ENCODE data around the gene FYCO1.

FYCO1 gene

DNA sequence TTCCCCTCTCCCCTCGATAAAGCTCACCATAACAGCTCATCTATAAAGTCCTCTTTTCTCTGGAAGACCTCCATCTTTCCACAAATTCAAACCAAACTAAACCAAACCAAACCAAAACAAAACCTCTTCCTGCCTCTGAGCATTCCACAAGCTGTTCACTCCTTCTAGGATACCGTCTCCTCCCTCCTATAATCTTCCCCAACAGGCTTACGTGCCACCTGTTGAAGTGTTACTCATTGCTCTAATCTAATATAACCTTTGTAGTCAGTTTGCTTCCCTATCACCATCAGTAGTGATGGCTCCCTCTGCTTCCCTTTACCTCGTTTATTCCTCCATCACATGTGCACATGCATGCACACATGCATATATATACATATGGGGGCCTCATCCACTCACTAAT, 122.0 kb downstream of the FYCO1 start:
- no peak for DNase-seq (ENCODE audit: low read depth, low spot score)
- Histone ChIP-seq H3K4me3 (no peak overlapping the region), H3K36me3 (ENCODE audit: insufficient read depth, low read length) (no peaks in the 10 kb centered on the region), H3K9me3 (ENCODE audit: low read depth, low read length) (no peaks in the 10 kb centered on the region), H3K27ac (no peak overlapping the region), H3K9ac (ENCODE audit: insufficient read length) (no peak overlapping the region)
- no peak for TF ChIP-seq FOXP2 (optimal IDR thresholded peaks at IDR 0.05; ENCODE audit: control extremely low read depth, extremely low read length, insufficient read depth)
- no peak for TF ChIP-seq POLR2AphosphoS5 (IDR thresholded peaks at IDR 0.05; ENCODE audit: borderline replicate concordance, low read depth, low read length)
- no peak for TF ChIP-seq EZH2 (IDR thresholded peaks at IDR 0.05)

DNA sequence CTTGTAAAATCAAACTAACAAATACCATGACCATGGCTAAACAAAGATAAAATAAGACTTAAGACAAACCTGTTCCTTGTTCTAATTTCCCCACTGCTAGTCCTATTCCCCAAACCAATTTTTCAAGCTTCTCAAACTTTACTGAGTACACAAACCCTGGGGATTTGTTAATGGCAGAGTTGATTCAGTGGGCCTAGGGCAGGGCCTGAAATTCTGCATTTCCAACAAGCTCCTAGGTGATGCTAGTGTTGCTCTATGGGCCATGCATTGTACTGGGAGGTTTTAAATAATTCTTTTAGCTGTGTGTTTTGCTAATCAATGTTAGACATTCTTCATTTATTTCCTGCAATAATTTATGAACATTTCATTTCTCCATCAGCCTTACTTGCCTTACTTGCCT, 122.6 kb downstream of the FYCO1 start:
- Histone ChIP-seq H3K4me3 (no peak overlapping the region), H3K27ac (no peak overlapping the region), H3K36me3 (ENCODE audit: insufficient read depth, low read length) (no peaks in the 10 kb centered on the region), H3K9ac (ENCODE audit: insufficient read length) (no peak overlapping the region), H3K9me3 (ENCODE audit: low read depth, low read length) (no peaks in the 10 kb centered on the region)
- TF ChIP-seq FOXP2 (optimal IDR thresholded peaks at IDR 0.05; ENCODE audit: control extremely low read depth, extremely low read length, insufficient read depth) = no peak
- TF ChIP-seq POLR2AphosphoS5 (IDR thresholded peaks at IDR 0.05; ENCODE audit: borderline replicate concordance, low read depth, low read length) = no peak
- TF ChIP-seq EZH2 (IDR thresholded peaks at IDR 0.05) = no peak
- no peak for DNase-seq (ENCODE audit: low read depth, low spot score)

DNA sequence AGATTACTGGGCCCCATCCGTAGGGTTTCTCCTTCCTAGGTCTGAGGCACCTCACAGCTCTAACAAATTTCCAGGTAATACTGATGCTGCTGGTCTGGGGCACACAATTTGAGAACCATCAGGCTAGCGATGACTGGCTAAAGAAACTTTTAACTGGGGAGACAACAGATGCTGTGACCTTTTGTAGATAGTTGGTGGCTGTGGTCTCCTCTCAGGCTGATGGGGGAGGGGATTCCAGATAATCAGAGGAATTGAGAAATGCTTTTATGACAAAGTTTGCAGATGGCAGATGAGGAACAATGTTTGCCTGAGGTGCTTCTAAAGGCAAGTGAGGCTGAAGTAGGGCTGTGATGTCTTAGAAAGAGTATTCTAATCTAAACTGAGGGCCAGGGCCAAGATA, 123.1 kb downstream of the FYCO1 start:
- H3K9ac ChIP-seq (ENCODE audit: insufficient read length) = no peak overlapping the region
- no peaks in the 10 kb centered on the region for H3K9me3 ChIP-seq (ENCODE audit: low read depth, low read length)
- H3K4me3 ChIP-seq = no peak overlapping the region
- H3K36me3 ChIP-seq (ENCODE audit: insufficient read depth, low read length) = no peaks in the 10 kb centered on the region
- H3K27ac ChIP-seq = no peak overlapping the region
- DNase-seq (ENCODE audit: low read depth, low spot score) = no peak
- TF ChIP-seq EZH2 (IDR thresholded peaks at IDR 0.05) (no peak), POLR2AphosphoS5 (IDR thresholded peaks at IDR 0.05; ENCODE audit: borderline replicate concordance, low read depth, low read length) (no peak), FOXP2 (optimal IDR thresholded peaks at IDR 0.05; ENCODE audit: control extremely low read depth, extremely low read length, insufficient read depth) (no peak)

DNA sequence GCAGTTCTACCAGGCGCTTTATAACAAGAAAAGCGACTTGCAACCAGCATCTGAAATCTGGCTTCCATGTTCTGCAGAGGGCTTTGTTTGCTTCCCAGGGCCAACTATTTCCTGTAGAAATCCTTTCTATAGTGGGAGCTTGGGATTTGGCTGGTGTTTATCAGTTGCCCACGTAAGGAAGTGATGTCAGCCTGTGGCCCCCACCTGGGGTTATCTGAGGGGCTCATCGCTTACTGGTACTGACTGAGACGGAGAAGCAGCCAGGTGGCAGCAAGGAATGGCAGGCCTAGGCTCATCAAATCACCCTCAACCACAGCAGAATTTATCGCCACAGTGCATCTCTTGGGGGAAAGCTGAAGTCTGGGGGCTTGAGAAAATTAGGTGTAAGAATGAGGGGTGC, 123.8 kb downstream of the FYCO1 start:
- DNase-seq (ENCODE audit: low read depth, low spot score) = no peak
- Histone ChIP-seq H3K4me3 (no peak overlapping the region), H3K36me3 (ENCODE audit: insufficient read depth, low read length) (no peaks in the 10 kb centered on the region), H3K9me3 (ENCODE audit: low read depth, low read length) (no peaks in the 10 kb centered on the region), H3K27ac (no peak overlapping the region), H3K9ac (ENCODE audit: insufficient read length) (no peak overlapping the region)
- TF ChIP-seq POLR2AphosphoS5 (IDR thresholded peaks at IDR 0.05; ENCODE audit: borderline replicate concordance, low read depth, low read length) (no peak), EZH2 (IDR thresholded peaks at IDR 0.05) (no peak), FOXP2 (optimal IDR thresholded peaks at IDR 0.05; ENCODE audit: control extremely low read depth, extremely low read length, insufficient read depth) (no peak)

DNA sequence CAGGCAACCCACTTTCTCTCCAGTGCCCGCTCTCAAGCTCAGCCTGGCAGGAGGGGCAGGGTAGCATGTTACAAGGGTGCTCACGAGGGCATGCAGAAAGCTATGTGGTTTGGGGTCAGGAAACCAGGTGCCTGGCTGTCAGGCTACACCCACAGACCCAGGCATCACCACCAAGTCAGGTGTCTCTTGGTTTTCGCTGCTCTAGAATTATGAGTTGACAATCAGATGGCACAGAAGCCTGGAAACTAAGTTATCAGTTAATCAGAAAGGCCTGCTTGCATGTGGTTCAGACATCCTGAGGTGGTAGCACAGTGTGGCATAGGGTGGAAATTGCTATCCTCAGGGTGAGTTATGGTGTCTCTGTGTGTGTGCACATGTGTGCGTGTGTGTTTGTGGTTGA, 125.5 kb downstream of the FYCO1 start:
- H3K27ac ChIP-seq = no peak overlapping the region
- no peak overlapping the region for H3K4me3 ChIP-seq
- no peaks in the 10 kb centered on the region for H3K36me3 ChIP-seq (ENCODE audit: insufficient read depth, low read length)
- no peak for TF ChIP-seq POLR2AphosphoS5 (IDR thresholded peaks at IDR 0.05; ENCODE audit: borderline replicate concordance, low read depth, low read length)
- TF ChIP-seq FOXP2 (optimal IDR thresholded peaks at IDR 0.05; ENCODE audit: control extremely low read depth, extremely low read length, insufficient read depth) = no peak
- TF ChIP-seq EZH2 (IDR thresholded peaks at IDR 0.05) = no peak
- H3K9me3 ChIP-seq (ENCODE audit: low read depth, low read length) = no peaks in the 10 kb centered on the region
- no peak overlapping the region for H3K9ac ChIP-seq (ENCODE audit: insufficient read length)
- DNase-seq (ENCODE audit: low read depth, low spot score) = no peak

DNA sequence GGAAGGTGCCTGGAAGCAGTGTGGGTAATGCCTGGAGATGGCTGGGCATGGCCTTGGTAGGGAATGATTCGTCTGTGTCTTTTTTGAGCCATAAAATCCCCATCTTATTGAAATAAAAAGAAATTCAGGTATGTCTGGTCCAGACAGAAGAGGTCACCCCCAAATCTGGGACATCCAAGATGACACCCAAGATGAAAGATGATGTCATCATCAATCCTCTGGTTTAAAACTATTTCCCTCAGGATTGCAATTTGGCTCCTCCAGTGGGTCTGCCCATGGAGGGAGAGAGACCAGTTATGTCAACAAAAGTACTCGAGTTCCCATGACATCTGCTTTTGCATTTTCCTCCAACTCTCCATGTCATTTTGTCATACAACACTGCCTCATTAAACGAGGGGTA, 126.0 kb downstream of the FYCO1 start:
- no peak for DNase-seq (ENCODE audit: low read depth, low spot score)
- no peak overlapping the region for H3K27ac ChIP-seq
- H3K4me3 ChIP-seq = no peak overlapping the region
- H3K9me3 ChIP-seq (ENCODE audit: low read depth, low read length) = no peaks in the 10 kb centered on the region
- H3K9ac ChIP-seq (ENCODE audit: insufficient read length) = no peak overlapping the region
- TF ChIP-seq EZH2 (IDR thresholded peaks at IDR 0.05) (no peak), FOXP2 (optimal IDR thresholded peaks at IDR 0.05; ENCODE audit: control extremely low read depth, extremely low read length, insufficient read depth) (no peak), POLR2AphosphoS5 (IDR thresholded peaks at IDR 0.05; ENCODE audit: borderline replicate concordance, low read depth, low read length) (no peak)
- no peaks in the 10 kb centered on the region for H3K36me3 ChIP-seq (ENCODE audit: insufficient read depth, low read length)

DNA sequence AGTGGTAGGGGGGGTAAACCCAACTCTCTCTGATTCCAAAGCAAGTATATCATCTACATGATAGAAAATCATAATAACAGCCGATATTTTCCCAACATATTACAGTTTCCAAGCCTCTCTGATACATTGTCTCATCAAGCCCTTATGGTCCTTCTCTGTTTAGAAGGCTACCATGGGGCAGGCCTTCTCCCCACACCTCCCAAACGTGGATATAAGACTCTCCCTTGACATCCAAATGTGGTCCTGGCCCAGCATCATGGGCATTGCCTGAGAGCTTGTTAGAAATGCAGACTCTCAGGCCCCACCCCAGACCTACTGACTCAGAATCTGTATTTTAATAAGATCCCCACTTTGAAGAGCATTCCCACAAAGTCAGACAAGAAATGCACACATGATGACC, 127.0 kb downstream of the FYCO1 start:
- DNase-seq (ENCODE audit: low read depth, low spot score) = no peak
- no peak overlapping the region for H3K27ac ChIP-seq
- H3K36me3 ChIP-seq (ENCODE audit: insufficient read depth, low read length) = no peaks in the 10 kb centered on the region
- no peaks in the 10 kb centered on the region for H3K9me3 ChIP-seq (ENCODE audit: low read depth, low read length)
- H3K9ac ChIP-seq (ENCODE audit: insufficient read length) = no peak overlapping the region
- H3K4me3 ChIP-seq = no peak overlapping the region
- no peak for TF ChIP-seq EZH2 (IDR thresholded peaks at IDR 0.05)
- TF ChIP-seq FOXP2 (optimal IDR thresholded peaks at IDR 0.05; ENCODE audit: control extremely low read depth, extremely low read length, insufficient read depth) = no peak
- no peak for TF ChIP-seq POLR2AphosphoS5 (IDR thresholded peaks at IDR 0.05; ENCODE audit: borderline replicate concordance, low read depth, low read length)

DNA sequence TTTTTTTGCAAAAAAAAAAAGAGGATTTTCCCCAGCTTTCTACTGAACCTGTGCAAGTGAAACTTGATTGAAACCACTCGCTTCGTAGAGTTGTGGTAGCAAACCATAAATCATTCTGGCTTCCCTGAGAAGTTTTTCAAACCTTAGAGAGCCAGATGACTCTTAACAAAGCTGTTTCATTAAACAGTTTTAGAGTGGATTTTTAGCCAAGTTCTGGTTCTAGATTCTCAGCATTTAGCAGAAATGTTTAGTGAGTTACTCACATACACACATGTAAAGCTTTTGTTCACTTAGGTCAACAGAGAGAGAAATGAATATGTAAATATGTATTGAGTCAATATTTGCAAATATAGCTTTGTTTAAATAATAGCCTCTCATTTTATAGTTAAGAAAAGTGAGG, 127.4 kb downstream of the FYCO1 start:
- no peaks in the 10 kb centered on the region for H3K9me3 ChIP-seq (ENCODE audit: low read depth, low read length)
- H3K4me3 ChIP-seq = no peak overlapping the region
- H3K36me3 ChIP-seq (ENCODE audit: insufficient read depth, low read length) = no peaks in the 10 kb centered on the region
- no peak for DNase-seq (ENCODE audit: low read depth, low spot score)
- no peak overlapping the region for H3K27ac ChIP-seq
- H3K9ac ChIP-seq (ENCODE audit: insufficient read length) = no peak overlapping the region
- TF ChIP-seq POLR2AphosphoS5 (IDR thresholded peaks at IDR 0.05; ENCODE audit: borderline replicate concordance, low read depth, low read length) (no peak), FOXP2 (optimal IDR thresholded peaks at IDR 0.05; ENCODE audit: control extremely low read depth, extremely low read length, insufficient read depth) (no peak), EZH2 (IDR thresholded peaks at IDR 0.05) (no peak)

All from SK-N-MC (cell line).